ENCODE data around the gene ZFYVE27. TPM values are rescaled to one million over a fixed set of nuclear protein-coding genes. Genes with fewer than 3 reads are reported as not detected.

ZFYVE27 gene
- total and polyA plus RNA-seq, 10 of the 15 experiments (the other 5 are each of a cell fraction or from before 2014, with no cell fraction given): 1.1 to 28.9 (median 21.4) TPM

- BruUV-seq (replicated peaks): no TSS peak
- in situ Hi-C loops (cut with MboI) (no loop called here), intact Hi-C loops (cut with micrococcal nuclease; ENCODE audit: unreplicated experiment) (no loop called here)
- Histone ChIP-seq H3K27ac (ENCODE audit: control insufficient read depth, insufficient read depth) (no peak overlapping the region), H3K4me1 (ENCODE audit: control insufficient read depth, insufficient read depth, low read length) (peaks cover 18% of the 10 kb centered on the region), H3K4me2 (ENCODE audit: control insufficient read depth, insufficient read depth) (peak overlapping the region; percentile 99), H3K4me3 (peak overlapping the region; percentile 54), H3K79me2 (ENCODE audit: control insufficient read depth, insufficient read depth, low read length) (no peaks in the 10 kb centered on the region), H3K36me3 (ENCODE audit: control insufficient read depth in 2 of 2, insufficient read depth in 2 of 2, low read length in 1 of 2) (no peaks in the 10 kb centered on the region), H3K9ac (ENCODE audit: control insufficient read depth, insufficient read depth, low read length) (peak overlapping the region; percentile 63), H2AFZ (ENCODE audit: control insufficient read depth, low read depth, low read length) (peak overlapping the region; percentile 96), H3K27me3 (replicated peaks in 1 of 2; ENCODE audit: control insufficient read depth in 2 of 2, insufficient read depth in 2 of 2, low read length in 1 of 2) (no peaks in the 10 kb centered on the region; a peak in 1 of 4 replicates), H3K9me3 (replicated peaks; ENCODE audit: control insufficient read depth, insufficient read depth, low read length) (no peaks in the 10 kb centered on the region), H4K20me1 (ENCODE audit: control insufficient read depth, insufficient read depth) (no peaks in the 10 kb centered on the region)
- WGBS (ENCODE audit: insufficient coverage, insufficient replicate concordance, low lambda C conversion rate, missing lambda C conversion rate): 81% methylated on average over 14 of the region's 14 CpGs
- DNase-seq (ENCODE audit: low read depth, low spot score) (no peak), ATAC-seq (no peak), FAIRE-seq (no peak)
- TF ChIP-seq BACH1 (IDR thresholded peaks at IDR 0.05; ENCODE audit: borderline replicate concordance): no peak
- TF ChIP-seq HDAC2 (IDR thresholded peaks at IDR 0.05): no peak
- 0 out of 2 replicates have a peak, but pooled peaks have one; percentile 15 for TF ChIP-seq ZBTB40 (IDR thresholded peaks at IDR 0.05; ENCODE audit: borderline replicate concordance)
- TF ChIP-seq POLR2A (IDR thresholded peaks at IDR 0.05; ENCODE audit: low read depth, low read length): no peak
- ChIA-PET RAD21 (ENCODE audit: unreplicated experiment) (interaction anchor here (0.8 to 3.3 kb wide), 11 partner anchors 9 to 181 kb away, joined by 3 to 24 read pairs (median 5); partner anchors contain the start of genes ANKRD2, PI4K2A and ZFYVE27), CTCF (interaction anchor here (0.9 to 11.3 kb wide), 13 partner anchors 11 to 359 kb away, joined by 3 to 124 read pairs (median 5); partner anchors contain the start of genes PI4K2A and ZFYVE27), SMC1A (ENCODE audit: uncharacterized antibody, unreplicated experiment) (interaction anchor here (1.2 to 4.3 kb wide), 6 partner anchors 9 to 66 kb away, joined by 3 to 21 read pairs (median 7); partner anchors contain the start of genes MARVELD1 and ZFYVE27), POLR2A (interaction anchor here (0.8 to 1.4 kb wide), 5 partner anchors 10 to 49 kb away, joined by 3 to 5 read pairs (median 3); partner anchors contain the start of gene ZFYVE27)
These were observed 48.8 kb upstream of the ZFYVE27 start for GRCh38 chr10:97687785-97688781.
